HEK293T (cell line): ENCODE measurements around the gene UTP14A.

Experiments used
- ARNT ChIP-seq: fragments of 450-650 bp; IDR thresholded peaks from 2 replicates; pipeline ENCODE4 v1.6.1; 2017; ENCODE audit warnings: mild to moderate bottlenecking
- BHLHE40 ChIP-seq: fragments of 450-650 bp; IDR thresholded peaks from 2 replicates; pipeline ENCODE4 v1.6.1; 2016; ENCODE audit warnings: mild to moderate bottlenecking, moderate library complexity, borderline replicate concordance
- CTBP1 ChIP-seq: fragments of 450-650 bp; IDR thresholded peaks from 2 replicates; pipeline ENCODE4 v1.6.1; 2016; ENCODE audit warnings: borderline replicate concordance
- FOXA1 ChIP-seq: fragments of 450-650 bp; IDR thresholded peaks from 2 replicates; pipeline ENCODE4 v1.6.1; 2016; ENCODE audit warnings: mild to moderate bottlenecking
- FOXM1 ChIP-seq: fragments of 450-650 bp; IDR thresholded peaks from 2 replicates; pipeline ENCODE4 v1.6.1; 2017; ENCODE audit warnings: mild to moderate bottlenecking, borderline replicate concordance
- NFRKB ChIP-seq: fragments of 450-650 bp; IDR thresholded peaks from 2 replicates; pipeline ENCODE4 v1.6.1; 2016; ENCODE audit warnings: mild to moderate bottlenecking, moderate library complexity
- PKNOX1 ChIP-seq: fragments of 450-650 bp; IDR thresholded peaks from 2 replicates; pipeline ENCODE4 v1.6.1; 2016
- SP1 ChIP-seq: fragments of 450-650 bp; IDR thresholded peaks from 2 replicates; pipeline ENCODE4 v1.6.1; 2017

GRCh38 chrX:129934461-129934860 is 28.5 kb downstream of the UTP14A start:
- TF ChIP-seq SP1 (no peak), FOXM1 (no peak), FOXA1 (no peak), BHLHE40 (no peak), PKNOX1 (no peak), CTBP1 (no peak), ARNT (no peak), NFRKB (no peak)
